ENCODE data around the gene TUBB6.

The TUBB6 gene

GRCh38 chr18:12345491-12346239 is 37.6 kb downstream of the TUBB6 start:
- DNase-seq: no peak

- no peak for DNase-seq
Measured at GRCh38 chr18:12346240-12346565, 38.2 kb downstream of the TUBB6 start.

DNA sequence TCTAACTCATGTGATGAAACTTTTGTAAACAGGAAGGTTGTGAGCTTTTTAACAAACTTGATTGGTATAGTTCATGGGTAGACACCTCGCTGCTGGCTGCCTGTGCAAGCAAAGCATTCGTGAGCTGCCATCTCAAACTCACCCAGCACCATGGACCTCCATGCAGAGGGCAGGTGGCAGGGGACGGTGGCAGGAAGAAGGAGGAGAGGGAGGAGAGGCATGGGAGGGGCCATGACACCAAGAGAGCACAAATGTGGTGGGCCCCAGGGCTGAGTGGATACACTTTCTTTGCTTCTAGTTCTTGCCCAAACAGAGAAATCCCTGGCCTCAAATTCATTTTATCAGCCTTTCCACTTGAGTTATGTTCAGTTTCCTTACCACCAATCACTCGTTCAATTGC is 39.9 kb downstream of the TUBB6 start:
- no peak for DNase-seq

DNA sequence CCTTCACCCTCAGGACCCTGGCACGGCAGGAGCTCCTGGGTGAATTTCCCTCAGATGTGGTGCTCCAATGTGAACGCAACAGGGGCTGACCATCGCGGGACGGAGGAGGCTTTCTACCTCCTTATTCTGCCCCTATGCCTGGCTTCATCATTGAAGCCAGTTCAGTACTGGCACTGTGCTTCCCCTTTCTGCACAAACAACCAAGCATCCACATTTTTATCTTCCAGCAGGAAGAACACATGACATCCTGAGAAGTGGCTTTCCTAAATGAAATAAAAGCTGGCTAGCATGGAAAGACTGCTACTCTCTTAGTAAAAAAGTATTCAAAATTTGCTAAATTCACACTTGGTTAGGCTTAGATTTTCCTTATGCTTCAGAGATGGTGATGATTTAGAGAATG is 44.1 kb downstream of the TUBB6 start:
- DNase-seq: no peak

DNA sequence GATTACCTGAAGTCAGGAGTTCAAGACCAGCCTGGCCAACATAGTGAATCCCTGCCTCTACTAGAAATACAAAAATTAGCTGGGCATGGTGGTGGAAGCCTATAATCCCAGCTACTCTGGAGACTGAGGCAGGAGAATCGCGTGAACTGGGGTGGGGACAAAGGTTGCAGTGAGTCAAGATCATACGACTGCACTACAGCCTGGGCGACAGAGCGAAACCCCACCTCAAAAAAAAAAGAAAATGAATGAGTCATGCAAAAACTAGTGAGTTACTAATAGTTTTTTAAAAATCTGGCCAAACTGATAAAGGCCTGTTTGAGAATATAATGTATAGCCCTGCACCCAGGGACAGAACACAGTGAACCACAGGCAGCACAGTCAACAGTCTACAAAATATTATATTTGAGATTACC is 51.5 kb downstream of the TUBB6 start:
- DNase-seq: no peak

DNA sequence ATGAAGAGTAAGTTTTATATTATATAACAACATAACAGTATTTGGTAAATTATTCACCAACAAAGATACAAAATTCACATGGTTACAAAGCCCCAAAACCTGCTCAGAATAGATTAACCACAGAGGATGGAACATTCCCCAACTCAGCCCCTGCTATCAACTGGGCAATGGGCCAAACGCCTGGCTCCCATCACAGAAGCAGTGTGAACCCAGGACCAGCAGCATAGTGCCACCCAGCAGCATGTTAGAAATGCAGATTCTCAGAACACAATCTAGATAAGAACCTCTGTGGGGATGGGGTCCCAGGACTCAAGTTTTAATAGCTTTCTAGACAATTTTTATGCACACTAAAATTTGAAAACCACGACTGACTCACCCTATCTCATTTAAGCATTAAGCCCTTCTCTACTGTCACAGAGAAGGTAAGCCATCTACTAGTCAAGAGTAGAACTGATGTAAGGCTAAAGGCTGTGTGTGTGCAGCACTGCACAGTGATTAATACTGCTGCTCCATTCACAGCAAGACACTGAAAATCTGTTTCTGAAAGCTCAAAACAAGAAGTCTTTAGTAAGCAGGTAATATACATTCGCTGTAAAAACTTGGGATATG is 53.8 kb downstream of the TUBB6 start:
- DNase-seq: no peak

DNA sequence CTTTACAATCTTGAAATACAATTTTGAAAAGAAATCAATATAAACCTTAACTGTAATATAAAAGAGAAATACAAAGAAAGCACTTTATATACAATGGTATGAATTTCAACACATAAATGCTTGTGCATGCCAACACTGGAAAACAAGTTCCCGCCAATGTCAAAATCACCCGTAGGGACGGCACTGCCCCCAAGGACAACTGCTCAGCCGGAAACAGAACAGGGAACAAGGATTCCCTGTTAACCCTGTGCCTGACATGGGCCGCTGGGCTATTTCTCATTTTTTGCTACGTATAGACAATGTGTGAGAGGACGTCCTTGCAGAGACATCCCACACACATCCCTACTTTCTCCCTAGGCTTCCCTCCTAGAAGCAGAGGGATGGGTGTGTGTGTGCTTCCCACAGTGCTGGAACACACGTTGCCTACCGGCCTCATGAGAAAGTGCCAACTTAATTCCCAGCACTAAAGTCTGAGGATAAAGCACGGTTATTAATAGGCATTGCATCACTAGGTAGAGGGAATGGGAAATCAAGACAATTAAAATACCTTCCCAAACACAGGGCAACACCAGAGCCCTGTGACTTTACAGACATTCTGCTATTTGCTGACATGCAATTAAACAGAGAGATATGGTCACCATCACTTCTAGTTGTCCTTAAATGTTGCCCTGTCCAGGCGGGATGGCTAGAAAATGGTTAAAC is 54.6 kb downstream of the TUBB6 start:
- DNase-seq: no peak

DNA sequence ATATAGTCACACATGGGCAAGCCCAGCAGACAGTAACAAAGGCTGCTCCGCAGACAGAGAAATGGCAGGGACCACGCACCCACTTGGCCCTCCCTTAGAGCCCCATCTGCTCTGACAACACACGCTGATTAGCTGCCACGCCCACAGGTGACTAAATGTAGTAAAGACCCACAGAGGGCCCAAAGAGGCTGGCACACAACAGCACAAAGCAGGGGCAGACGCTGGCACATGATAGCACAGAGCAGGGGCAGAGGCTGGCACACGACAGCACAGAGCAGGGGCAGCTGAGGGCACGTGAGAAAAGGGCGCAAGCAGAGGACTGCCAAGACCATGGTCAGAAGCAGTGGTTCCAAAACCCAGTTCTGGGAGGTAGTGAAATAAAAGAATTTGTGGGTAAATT is 58.3 kb downstream of the TUBB6 start:
- DNase-seq: no peak

DNA sequence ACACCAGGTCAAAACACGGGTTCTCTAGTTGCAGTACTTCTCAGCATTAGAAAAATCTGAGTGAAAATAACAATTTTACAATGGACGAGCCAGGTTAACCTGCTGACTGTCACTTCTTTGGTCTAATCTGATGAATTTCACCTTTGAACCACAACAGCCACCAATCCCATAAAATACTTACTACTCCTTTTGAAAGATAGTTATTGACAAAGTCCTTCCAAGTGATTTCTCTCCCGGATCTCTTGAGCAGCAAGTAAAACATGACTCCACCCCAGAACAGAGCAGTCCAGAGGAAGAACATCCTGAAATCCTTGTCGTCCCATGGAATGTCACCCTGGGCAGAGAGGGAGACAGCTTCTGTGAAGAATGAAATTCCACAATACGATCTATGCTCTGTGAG is 58.7 kb downstream of the TUBB6 start:
- no peak for DNase-seq

DNA sequence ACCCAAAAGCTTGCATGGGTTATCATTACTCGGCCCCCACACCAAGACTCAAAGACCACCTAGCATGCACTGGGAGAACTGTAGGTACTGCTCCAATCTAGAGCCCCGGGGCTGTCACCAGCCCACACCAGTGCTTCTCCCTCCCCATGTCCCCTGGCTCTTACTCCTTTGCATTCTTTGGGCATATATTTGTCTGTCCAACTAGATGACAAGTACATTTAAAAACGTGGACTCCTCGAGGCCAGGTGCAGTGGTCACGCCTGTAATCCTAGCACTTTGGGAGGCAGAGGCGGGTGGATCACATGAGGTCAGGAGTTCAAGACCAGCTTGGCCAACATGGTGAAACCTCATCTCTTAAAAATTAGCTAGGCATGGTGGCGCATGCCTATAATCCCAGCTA is 61.2 kb downstream of the TUBB6 start:
- no peak for DNase-seq

DNA sequence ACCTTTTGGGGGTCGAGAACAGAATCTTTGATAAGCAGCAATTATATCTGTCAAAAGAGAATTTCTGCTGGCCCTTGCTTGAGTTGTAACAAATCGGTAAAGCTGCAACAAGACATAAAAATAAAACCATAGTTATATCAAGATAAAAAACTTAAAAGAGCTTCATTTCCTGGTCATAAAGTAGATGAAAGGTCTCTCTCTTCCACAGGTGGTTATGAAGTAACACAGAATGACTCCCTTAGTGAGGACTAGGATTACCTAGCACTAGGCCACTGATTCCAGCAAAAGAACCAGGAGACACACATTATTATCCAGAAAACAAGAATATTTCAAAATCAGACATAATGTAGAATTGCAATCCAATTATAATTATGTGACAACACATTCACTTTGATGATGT is 63.5 kb downstream of the TUBB6 start:
- DNase-seq: no peak

- DNase-seq: no peak
Measured at GRCh38 chr18:12372406-12372805, 64.4 kb downstream of the TUBB6 start.

GRCh38 chr18:12373116-12373770 is 65.2 kb downstream of the TUBB6 start:
- no peak for DNase-seq

DNA sequence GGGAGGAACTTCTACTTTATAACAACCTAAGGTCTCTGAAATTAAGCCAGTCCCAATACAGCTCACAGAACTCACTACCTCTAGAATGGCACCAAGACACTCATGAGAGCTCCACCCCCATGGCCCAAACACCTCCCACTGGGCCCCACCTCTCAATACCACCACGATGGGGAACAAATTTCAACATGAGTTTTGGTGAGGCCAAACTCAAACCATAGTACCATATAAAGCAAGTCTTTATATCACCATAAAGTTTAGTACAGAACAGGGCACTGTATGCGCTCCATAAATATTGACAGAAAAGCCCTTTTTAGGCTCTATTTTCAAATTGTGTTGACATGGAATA is 65.7 kb downstream of the TUBB6 start:
- DNase-seq: no peak

DNA sequence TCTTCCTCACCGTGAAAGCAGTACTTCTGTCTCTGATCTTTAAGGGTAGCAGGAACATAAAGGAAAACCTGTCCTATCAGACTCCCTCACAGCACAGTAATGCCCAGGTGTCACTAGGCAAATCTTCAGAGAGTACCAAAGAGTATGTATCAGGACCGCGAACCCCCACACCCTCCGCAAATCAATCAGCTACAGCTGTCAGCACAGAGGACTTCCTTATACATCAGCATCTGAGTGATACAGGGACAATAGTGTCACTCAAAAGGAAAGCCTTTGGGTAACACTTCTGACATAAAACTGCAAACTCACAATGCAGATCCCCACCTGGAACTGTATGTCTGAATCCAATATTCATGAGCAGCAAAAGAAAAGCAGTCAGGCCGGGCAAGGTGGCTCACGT is 66.4 kb downstream of the TUBB6 start:
- no peak for DNase-seq
